MM.1S (cell line): ENCODE measurements around the gene APLNR.

Experiments used
- DNase-seq: peaks from one replicate; pipeline ENCODE4 v3.0.0-alpha.2; 2015
- H2AFZ ChIP-seq: fragments of 300-600 bp; sonication (generic); 2 replicates; pipeline ENCODE4 v1.6.0; 2016; ENCODE audit warnings: antibody characterized with exemption, low read length
- H3F3A ChIP-seq: fragments of 300-600 bp; sonication (generic); 2 replicates; pipeline ENCODE4 v1.6.1; 2016; ENCODE audit warnings: mild to moderate bottlenecking, antibody characterized with exemption, low read length, moderate library complexity, mixed read lengths; ENCODE audit not compliant: insufficient read depth
- H3K27ac ChIP-seq: fragments of 300-600 bp; sonication (generic); 2 replicates; pipeline ENCODE4 v1.5.1; 2016; ENCODE audit warnings: mild to moderate bottlenecking, low read length
- H3K27me3 ChIP-seq: fragments of 300-600 bp; sonication (generic); replicated peaks from 2 replicates; pipeline ENCODE4 v1.6.0; 2016; ENCODE audit warnings: low read length; ENCODE audit not compliant: insufficient read depth
- H3K36me3 ChIP-seq: fragments of 300-600 bp; sonication (generic); replicated peaks from 2 replicates; pipeline ENCODE4 v1.6.1; 2016; ENCODE audit warnings: mild to moderate bottlenecking, low read length, mixed read lengths; ENCODE audit not compliant: insufficient read depth
- H3K4me1 ChIP-seq: fragments of 300-600 bp; sonication (generic); 2 replicates; pipeline ENCODE4 v1.6.1; 2016; ENCODE audit warnings: low read length, mixed read lengths
- H3K4me2 ChIP-seq: fragments of 300-600 bp; sonication (generic); 2 replicates; pipeline ENCODE4 v1.6.0; 2016; ENCODE audit warnings: low read depth, low read length
- H3K4me3 ChIP-seq: fragments of 300-600 bp; sonication (generic); 2 replicates; pipeline ENCODE4 v1.5.1; 2016; ENCODE audit warnings: low read length, mixed read lengths
- H3K79me2 ChIP-seq: fragments of 300-600 bp; sonication (generic); 2 replicates; pipeline ENCODE4 v1.6.1; 2016; ENCODE audit warnings: mixed run types, low read length, mixed read lengths
- H3K9ac ChIP-seq: fragments of 300-600 bp; sonication (generic); 2 replicates; pipeline ENCODE4 v1.6.1; 2016; ENCODE audit warnings: low read length, mixed read lengths
- H3K9me2 ChIP-seq: fragments of 300-600 bp; sonication (generic); replicated peaks from 2 replicates; pipeline ENCODE4 v1.6.1; 2016; ENCODE audit warnings: mild to moderate bottlenecking, low read length, mixed read lengths; ENCODE audit not compliant: insufficient read depth
- H3K9me3 ChIP-seq: fragments of 300-600 bp; sonication (generic); replicated peaks from 2 replicates; pipeline ENCODE4 v1.6.1; 2016; ENCODE audit warnings: mild to moderate bottlenecking, low read length, mixed read lengths; ENCODE audit not compliant: insufficient read depth
- H4K20me1 ChIP-seq: fragments of 300-600 bp; sonication (generic); 2 replicates; pipeline ENCODE4 v1.6.1; 2016; ENCODE audit warnings: mild to moderate bottlenecking, low read length, moderate library complexity, mixed read lengths; ENCODE audit not compliant: insufficient read depth
- EZH2 ChIP-seq: fragments of 300-600 bp; sonication (generic); optimal IDR thresholded peaks from 2 replicates; pipeline ENCODE3; 2017; ENCODE audit warnings: low read depth, mild to moderate bottlenecking, antibody characterized with exemption, low read length, mixed read lengths
- EZH2phosphoT487 ChIP-seq: fragments of 300-600 bp; sonication (generic); IDR thresholded peaks from 2 replicates; pipeline ENCODE4 v1.6.1; 2018; ENCODE audit warnings: antibody characterized with exemption, low read length
- TF ChIP-seq, protein P1 (sequence below): fragments of 300-600 bp; sonication (generic); IDR thresholded peaks from 2 replicates; pipeline ENCODE4 v1.5.1; 2016; ENCODE audit warnings: antibody characterized with exemption, low read length, mixed read lengths

Gene APLNR

DNA sequence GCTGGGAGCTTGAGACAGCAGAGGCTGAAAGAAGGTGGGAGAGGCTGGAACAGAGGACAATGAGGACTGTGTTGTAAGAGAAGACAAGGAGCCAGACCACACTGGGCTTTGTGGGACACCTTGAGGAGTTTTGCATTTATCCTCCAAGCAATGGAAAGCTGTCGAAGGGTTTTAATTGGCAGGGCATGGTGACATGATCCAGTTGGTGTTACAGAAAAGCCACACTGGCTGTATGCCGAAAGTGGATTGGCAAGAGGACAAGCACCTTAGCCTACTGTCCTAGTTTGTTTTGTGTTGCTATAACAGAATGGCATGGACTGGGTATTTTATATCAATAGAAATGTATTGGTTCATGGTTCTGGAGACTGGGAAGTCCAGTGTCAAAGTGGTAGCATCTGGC is 14.0 kb upstream of the APLNR start:
- Histone ChIP-seq H3K9ac (no peak overlapping the region), H3K4me3 (no peak overlapping the region), H3K27me3 (no peaks in the 10 kb centered on the region), H3F3A (no peaks in the 10 kb centered on the region), H3K36me3 (no peaks in the 10 kb centered on the region), H3K9me2 (no peaks in the 10 kb centered on the region), H3K79me2 (no peaks in the 10 kb centered on the region), H3K27ac (no peak overlapping the region), H3K9me3 (no peaks in the 10 kb centered on the region), H3K4me2 (no peak overlapping the region), H4K20me1 (no peaks in the 10 kb centered on the region), H2AFZ (no peak overlapping the region), H3K4me1 (no peaks in the 10 kb centered on the region)
- TF ChIP-seq, protein P1, sequence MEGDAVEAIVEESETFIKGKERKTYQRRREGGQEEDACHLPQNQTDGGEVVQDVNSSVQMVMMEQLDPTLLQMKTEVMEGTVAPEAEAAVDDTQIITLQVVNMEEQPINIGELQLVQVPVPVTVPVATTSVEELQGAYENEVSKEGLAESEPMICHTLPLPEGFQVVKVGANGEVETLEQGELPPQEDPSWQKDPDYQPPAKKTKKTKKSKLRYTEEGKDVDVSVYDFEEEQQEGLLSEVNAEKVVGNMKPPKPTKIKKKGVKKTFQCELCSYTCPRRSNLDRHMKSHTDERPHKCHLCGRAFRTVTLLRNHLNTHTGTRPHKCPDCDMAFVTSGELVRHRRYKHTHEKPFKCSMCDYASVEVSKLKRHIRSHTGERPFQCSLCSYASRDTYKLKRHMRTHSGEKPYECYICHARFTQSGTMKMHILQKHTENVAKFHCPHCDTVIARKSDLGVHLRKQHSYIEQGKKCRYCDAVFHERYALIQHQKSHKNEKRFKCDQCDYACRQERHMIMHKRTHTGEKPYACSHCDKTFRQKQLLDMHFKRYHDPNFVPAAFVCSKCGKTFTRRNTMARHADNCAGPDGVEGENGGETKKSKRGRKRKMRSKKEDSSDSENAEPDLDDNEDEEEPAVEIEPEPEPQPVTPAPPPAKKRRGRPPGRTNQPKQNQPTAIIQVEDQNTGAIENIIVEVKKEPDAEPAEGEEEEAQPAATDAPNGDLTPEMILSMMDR, result no peak
- TF ChIP-seq EZH2, result no peak
- TF ChIP-seq EZH2phosphoT487, result no peak
- no peak for DNase-seq

DNA sequence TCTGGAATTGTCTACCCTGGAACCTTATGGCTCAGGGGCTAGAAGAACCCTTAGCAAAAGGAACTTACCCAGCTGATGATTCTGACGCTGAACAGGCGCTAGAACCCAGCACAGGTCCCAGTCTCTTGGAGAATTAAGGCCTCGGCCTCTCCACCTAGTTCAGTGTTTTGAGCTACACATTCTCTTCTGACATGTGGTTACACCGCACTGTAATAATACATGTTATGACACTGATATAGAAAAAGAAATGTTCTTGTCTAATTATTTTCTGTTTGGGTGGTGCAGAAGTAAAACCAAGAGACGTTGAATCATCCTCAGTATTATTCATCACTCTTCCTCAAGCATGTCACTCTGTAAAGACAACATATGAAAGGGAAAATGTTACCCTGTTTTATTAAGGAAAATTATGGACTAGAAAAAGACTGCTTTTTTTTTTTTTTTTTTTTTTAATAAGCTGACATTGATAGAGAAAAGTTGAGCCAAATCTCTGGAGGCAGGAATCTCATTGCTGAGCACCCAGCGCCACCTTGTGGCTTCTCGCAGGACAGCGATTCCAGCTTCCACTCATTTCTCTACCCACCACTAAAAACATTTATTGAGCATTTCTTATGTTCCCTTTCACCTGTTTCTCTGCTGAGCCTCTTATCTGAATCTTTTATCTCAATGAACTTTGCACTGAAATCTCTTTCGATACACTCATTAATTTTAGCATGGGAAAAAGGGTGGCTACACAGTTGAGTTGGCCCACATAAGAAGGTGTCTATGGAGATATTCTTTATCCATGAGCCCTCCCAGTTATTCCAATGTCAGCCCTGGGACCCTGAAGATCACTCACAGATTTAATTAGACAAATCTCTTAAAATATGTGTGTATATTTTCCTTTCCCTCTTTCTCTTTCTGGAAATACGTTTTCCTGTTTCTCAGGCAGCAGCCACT is 12.6 kb upstream of the APLNR start:
- TF ChIP-seq, protein P1, result peak; percentile 76
- no peak for TF ChIP-seq EZH2phosphoT487

DNA sequence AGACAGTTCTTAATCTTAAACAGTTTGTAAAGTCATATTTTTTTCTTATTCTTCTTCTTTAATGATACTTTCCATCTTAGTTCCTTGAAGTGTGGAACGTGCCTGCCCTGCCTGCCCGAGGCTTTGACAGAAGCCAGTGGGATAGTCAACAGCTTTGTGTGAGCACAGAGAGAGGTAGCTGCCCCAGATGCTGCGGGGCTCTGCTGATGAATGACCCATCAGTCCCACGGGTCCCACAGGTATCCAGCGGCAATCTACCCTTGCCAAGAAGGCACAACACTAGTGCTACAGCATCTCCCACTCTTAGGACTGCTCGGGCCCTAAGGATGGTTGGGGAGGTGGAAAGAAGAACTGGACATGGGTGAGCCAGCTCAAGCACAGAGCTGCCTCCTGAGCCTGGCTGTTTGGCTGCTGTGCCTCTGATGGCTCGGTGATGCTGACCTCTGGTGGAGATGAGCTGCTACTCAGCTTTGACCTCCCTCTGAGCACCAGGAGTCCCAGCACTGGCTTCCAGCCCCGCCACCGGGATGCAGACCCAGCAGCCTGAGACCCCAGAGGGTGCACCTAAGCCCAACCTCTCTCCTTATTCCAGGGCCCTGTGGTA is 11.8 kb upstream of the APLNR start:
- DNase-seq, result peak; percentile 20
- Histone ChIP-seq H3K4me1 (no peaks in the 10 kb centered on the region), H3K4me3 (no peak overlapping the region), H4K20me1 (no peaks in the 10 kb centered on the region), H3K9ac (no peak overlapping the region), H3K27ac (no peak overlapping the region), H3K9me3 (no peaks in the 10 kb centered on the region), H3K79me2 (no peaks in the 10 kb centered on the region), H3K9me2 (no peaks in the 10 kb centered on the region), H3K27me3 (no peaks in the 10 kb centered on the region), H3F3A (no peaks in the 10 kb centered on the region), H3K36me3 (no peaks in the 10 kb centered on the region), H3K4me2 (no peak overlapping the region), H2AFZ (no peak overlapping the region)
- TF ChIP-seq EZH2 (no peak), EZH2phosphoT487 (no peak)
- TF ChIP-seq, protein P1, result peak; percentile 27; the same call in 1 of the 2 replicates

More for the DNA sequence above, 12.6 kb upstream of the APLNR start:
- peak; percentile 48 for DNase-seq
- Histone ChIP-seq H3K79me2 (no peaks in the 10 kb centered on the region), H3K36me3 (no peaks in the 10 kb centered on the region), H4K20me1 (no peaks in the 10 kb centered on the region), H3K27me3 (no peaks in the 10 kb centered on the region), H3K9me2 (no peaks in the 10 kb centered on the region), H3F3A (no peaks in the 10 kb centered on the region), H3K4me2 (no peak overlapping the region), H2AFZ (no peak overlapping the region), H3K9ac (no peak overlapping the region), H3K4me3 (no peak overlapping the region), H3K4me1 (no peaks in the 10 kb centered on the region), H3K27ac (no peak overlapping the region), H3K9me3 (no peaks in the 10 kb centered on the region)
